Neural cell (in vitro differentiated cells): Measurements from ENCODE around the gene LRP8. TPM values are rescaled to one million over a fixed set of nuclear protein-coding genes. Genes with fewer than 3 reads are reported as not detected.

Experiments used
- H2AFZ ChIP-seq: fragments of 200-600, 300-800 bp; sonication (generic), shearing (Covaris generic); 2 replicates; pipeline ENCODE4 v1.6.0; 2014; ENCODE audit warnings: low read depth, mild to moderate bottlenecking, antibody characterized with exemption, low read length, moderate library complexity
- H3F3A ChIP-seq: fragments of 200-600 bp; shearing (Covaris generic); 2 replicates; pipeline ENCODE4 v1.6.1; 2016; ENCODE audit warnings: mild to moderate bottlenecking, moderate library complexity, mixed read lengths, antibody characterized with exemption, low read length; ENCODE audit not compliant: insufficient read depth, poor library complexity, severe bottlenecking
- H3K27ac ChIP-seq: fragments of 200-600, 300-800 bp; sonication (generic), shearing (Covaris generic); 2 replicates; pipeline ENCODE4 v1.5.1; 2014; ENCODE audit warnings: mild to moderate bottlenecking, low read length, moderate library complexity
- H3K27me3 ChIP-seq: fragments of 300-800, 200-600 bp; sonication (generic), shearing (Covaris generic); 2 replicates; pipeline ENCODE4 v1.6.0; 2014; ENCODE audit warnings: mild to moderate bottlenecking, low read depth, low read length, moderate library complexity; ENCODE audit not compliant: insufficient read depth
- H3K36me3 ChIP-seq: fragments of 300-800, 200-600 bp; sonication (generic), shearing (Covaris generic); 2 replicates; pipeline ENCODE4 v1.5.1; 2014; ENCODE audit warnings: mild to moderate bottlenecking, antibody characterized with exemption, low read length, moderate library complexity; ENCODE audit not compliant: insufficient read depth
- H3K4me2 ChIP-seq: fragments of 300-800, 200-600 bp; sonication (generic), shearing (Covaris generic); 2 replicates; pipeline ENCODE4 v1.6.0; 2014; ENCODE audit warnings: mild to moderate bottlenecking, low read length
- H3K4me3 ChIP-seq: fragments of 300-800, 200-600 bp; sonication (generic), shearing (Covaris generic); 2 replicates; pipeline ENCODE4 v1.5.1; 2014; ENCODE audit warnings: mild to moderate bottlenecking, low read length, moderate library complexity
- H3K79me2 ChIP-seq: fragments of 200-600 bp; shearing (Covaris generic); replicated peaks from 2 replicates; pipeline ENCODE4 v1.6.0; 2014; ENCODE audit warnings: mild to moderate bottlenecking, low read length, moderate library complexity; ENCODE audit not compliant: insufficient read depth
- H3K9ac ChIP-seq: fragments of 300-800, 200-600 bp; sonication (generic), shearing (Covaris generic); 2 replicates; pipeline ENCODE4 v1.6.1; 2016; ENCODE audit warnings: mild to moderate bottlenecking, low read length, mixed read lengths
- H3K9me2 ChIP-seq: fragments of 200-600 bp; shearing (Covaris generic); 2 replicates; pipeline ENCODE4 v1.6.1; 2016; ENCODE audit warnings: mild to moderate bottlenecking, low read length, mixed read lengths; ENCODE audit not compliant: insufficient read depth
- H3K9me3 ChIP-seq: fragments of 200-600, 300-800 bp; sonication (generic), shearing (Covaris generic); 2 replicates; pipeline ENCODE4 v1.6.1; 2016; ENCODE audit warnings: mild to moderate bottlenecking, mixed run types, low read length, moderate library complexity, mixed read lengths
- H4K20me1 ChIP-seq: fragments of 200-600 bp; shearing (Covaris generic); 2 replicates; pipeline ENCODE4 v1.6.1; 2016; ENCODE audit warnings: mild to moderate bottlenecking, mixed run types; ENCODE audit not compliant: insufficient read depth
- CTCF ChIP-seq: fragments of 450-650 bp; IDR thresholded peaks from 2 replicates; pipeline ENCODE4 v1.5.1; 2014; ENCODE audit warnings: antibody characterized with exemption, mild to moderate bottlenecking, moderate library complexity; ENCODE audit not compliant: poor library complexity, severe bottlenecking
- EP300 ChIP-seq: fragments of 450-650 bp; conservative IDR thresholded peaks from 2 replicates; pipeline ENCODE4 v1.6.1; 2014; ENCODE audit warnings: antibody characterized with exemption, mild to moderate bottlenecking, moderate library complexity; ENCODE audit not compliant: poor library complexity, severe bottlenecking
- EZH2 ChIP-seq: fragments of 200-600, 300-800 bp; shearing (Covaris generic), sonication (generic); IDR thresholded peaks from 2 replicates; pipeline ENCODE4 v1.6.1; 2014; ENCODE audit warnings: antibody characterized with exemption, low read length, borderline replicate concordance, mild to moderate bottlenecking; ENCODE audit not compliant: insufficient read depth, poor library complexity, severe bottlenecking
- MXI1 ChIP-seq: fragments of 450-650 bp; conservative IDR thresholded peaks from 2 replicates; pipeline ENCODE4 v1.6.1; 2014; ENCODE audit warnings: antibody characterized with exemption, mild to moderate bottlenecking; ENCODE audit not compliant: poor library complexity, severe bottlenecking
- POLR2AphosphoS5 ChIP-seq: IDR thresholded peaks from 2 replicates; pipeline ENCODE4 v1.6.1; 2012
- RAD21 ChIP-seq: fragments of 450-650 bp; conservative IDR thresholded peaks from 2 replicates; pipeline ENCODE4 v1.6.1; 2014; ENCODE audit warnings: antibody characterized with exemption, mild to moderate bottlenecking, moderate library complexity
- REST ChIP-seq: IDR thresholded peaks from 2 replicates; pipeline ENCODE4 v1.6.1; 2012; ENCODE audit warnings: borderline replicate concordance
- SMC3 ChIP-seq: fragments of 450-650 bp; conservative IDR thresholded peaks from 2 replicates; pipeline ENCODE4 v1.6.1; 2014; ENCODE audit warnings: antibody characterized with exemption, mild to moderate bottlenecking, moderate library complexity; ENCODE audit not compliant: poor library complexity
- TAF1 ChIP-seq: IDR thresholded peaks from 2 replicates; pipeline ENCODE4 v1.6.1; 2012; ENCODE audit warnings: low read depth
- polyA plus RNA-seq: library from polyadenylated mRNA; depleted of rRNA; stranded (reverse); fragments of >200 nt; gene quantifications from 2 replicates; pipeline ENCODE4 v1.2.3, GENCODE V29; 2014

The LRP8 gene
- polyA plus RNA-seq, 1 donor from 2014 or later: 65.8 TPM

DNA sequence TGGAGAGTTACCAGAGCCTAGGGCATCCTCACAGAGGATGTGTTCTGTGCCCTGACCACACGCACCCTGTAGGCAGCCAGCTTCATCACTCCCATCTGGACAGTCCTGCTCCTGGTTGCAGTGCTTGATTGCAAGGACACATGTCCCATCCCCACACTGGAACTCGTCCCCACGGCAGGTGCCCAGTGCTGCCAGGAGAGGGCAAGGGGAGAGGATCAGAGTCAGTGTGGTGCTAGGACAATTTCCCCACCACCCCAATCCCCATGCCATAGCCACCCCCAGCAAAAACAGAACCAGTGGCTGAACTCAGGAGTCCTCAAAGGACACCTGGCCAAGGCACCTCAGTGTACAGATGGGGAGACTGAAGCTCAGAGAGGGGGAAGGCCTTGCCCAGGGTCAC lies 52.3 kb downstream of the LRP8 start:
- Histone ChIP-seq H3K27me3 (no peaks in the 10 kb centered on the region), H4K20me1 (no peaks in the 10 kb centered on the region), H3K9me2 (no peaks in the 10 kb centered on the region), H2AFZ (no peak overlapping the region), H3K4me2 (no peak overlapping the region), H3K27ac (no peak overlapping the region), H3K4me3 (no peak overlapping the region), H3K9me3 (no peaks in the 10 kb centered on the region), H3K36me3 (no peaks in the 10 kb centered on the region), H3F3A (no peaks in the 10 kb centered on the region), H3K79me2 (no peaks in the 10 kb centered on the region), H3K9ac (no peak overlapping the region)
- TF ChIP-seq MXI1 (no peak), CTCF (no peak), EZH2 (no peak), RAD21 (no peak), REST (no peak), EP300 (no peak), TAF1 (no peak), SMC3 (no peak), POLR2AphosphoS5 (no peak)

DNA sequence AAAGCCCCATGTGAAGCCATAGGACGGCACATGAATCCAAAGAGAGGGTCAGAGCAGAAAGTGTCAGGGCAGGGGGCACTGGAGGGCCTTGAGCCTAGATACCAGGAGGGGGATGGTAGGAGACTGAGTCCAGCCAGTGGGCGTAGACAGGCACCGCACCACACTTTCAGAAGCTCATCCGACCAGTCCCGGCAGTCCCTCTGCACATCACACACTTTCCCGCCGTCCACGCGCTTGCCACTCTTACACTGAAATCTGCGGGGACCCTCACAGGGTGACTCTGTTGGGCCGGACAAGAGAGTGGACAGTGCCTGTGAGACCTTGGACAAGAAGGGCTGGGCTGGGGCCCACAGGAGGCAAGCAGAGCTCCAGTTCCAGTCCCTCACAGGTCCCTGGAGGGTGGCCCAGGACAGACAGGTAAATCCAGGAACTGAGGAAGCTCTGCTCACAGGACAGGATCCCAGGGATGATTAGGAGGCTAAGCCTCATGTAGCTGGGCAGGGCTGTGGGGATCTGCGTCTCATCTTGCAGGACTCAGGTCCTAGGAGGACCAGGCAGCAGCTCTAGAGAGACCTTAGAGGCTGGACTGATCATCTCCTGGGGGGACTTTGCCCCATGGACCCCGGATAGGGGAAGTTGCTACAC lies 53.2 kb downstream of the LRP8 start:
- Histone ChIP-seq H3K4me2 (no peak overlapping the region), H3K27me3 (no peaks in the 10 kb centered on the region), H3K79me2 (no peaks in the 10 kb centered on the region), H4K20me1 (no peaks in the 10 kb centered on the region), H3K4me3 (no peak overlapping the region), H3F3A (no peaks in the 10 kb centered on the region), H3K36me3 (no peaks in the 10 kb centered on the region), H3K9ac (no peak overlapping the region), H3K9me2 (no peaks in the 10 kb centered on the region), H2AFZ (no peak overlapping the region), H3K9me3 (no peaks in the 10 kb centered on the region), H3K27ac (no peak overlapping the region)
- no peak for TF ChIP-seq MXI1
- TF ChIP-seq TAF1: no peak
- TF ChIP-seq REST: no peak
- TF ChIP-seq EP300: no peak
- no peak for TF ChIP-seq EZH2
